Chondrocyte (in vitro differentiated cells): Measurements from ENCODE around the gene DLEC1. TPM values are rescaled to one million over a fixed set of nuclear protein-coding genes. Genes with fewer than 3 reads are reported as not detected.

Source experiments
- DNase-seq: peaks from one replicate; pipeline ENCODE4 v3.0.0; 2021; ENCODE audit warnings: mixed read lengths, low spot score
- H3K27ac Mint-ChIP-seq: one replicate; pipeline ENCODE4 v1.8.0; 2021; ENCODE audit warnings: mild to moderate bottlenecking, moderate library complexity, mixed read lengths; ENCODE audit not compliant: unreplicated experiment
- H3K27me3 Mint-ChIP-seq: 2 replicates; pipeline ENCODE4 v1.8.0; 2021; ENCODE audit warnings: low read depth, mixed read lengths
- H3K36me3 Mint-ChIP-seq: 2 replicates; pipeline ENCODE4 v1.8.0; 2021; ENCODE audit warnings: low read depth, mixed read lengths
- H3K4me1 Mint-ChIP-seq: 2 replicates; pipeline ENCODE4 v1.8.0; 2021; ENCODE audit warnings: low read depth, mild to moderate bottlenecking, mixed read lengths
- H3K4me3 Mint-ChIP-seq: one replicate; pipeline ENCODE4 v1.8.0; 2021; ENCODE audit warnings: mild to moderate bottlenecking, moderate library complexity, mixed read lengths; ENCODE audit not compliant: unreplicated experiment
- H3K9me3 Mint-ChIP-seq: 2 replicates; pipeline ENCODE4 v1.8.0; 2021; ENCODE audit warnings: low read depth, mixed read lengths
- CTCF ChIP-seq: fragments of 200-600 bp; sonication (generic); IDR thresholded peaks from 2 replicates; pipeline ENCODE4 v1.5.0; 2021; ENCODE audit warnings: antibody characterized with exemption, mild to moderate bottlenecking, moderate library complexity
- long read RNA-seq: library from polyadenylated mRNA; stranded (forward); transcript quantifications from one replicate; pipeline ENCODE4 v2.0.0, GENCODE V29; 2021
- total RNA-seq: library from RNA; stranded (reverse); gene quantifications from 3 replicates; pipeline ENCODE4 v1.2.1, GENCODE V29; 2021

Gene DLEC1, protein sequence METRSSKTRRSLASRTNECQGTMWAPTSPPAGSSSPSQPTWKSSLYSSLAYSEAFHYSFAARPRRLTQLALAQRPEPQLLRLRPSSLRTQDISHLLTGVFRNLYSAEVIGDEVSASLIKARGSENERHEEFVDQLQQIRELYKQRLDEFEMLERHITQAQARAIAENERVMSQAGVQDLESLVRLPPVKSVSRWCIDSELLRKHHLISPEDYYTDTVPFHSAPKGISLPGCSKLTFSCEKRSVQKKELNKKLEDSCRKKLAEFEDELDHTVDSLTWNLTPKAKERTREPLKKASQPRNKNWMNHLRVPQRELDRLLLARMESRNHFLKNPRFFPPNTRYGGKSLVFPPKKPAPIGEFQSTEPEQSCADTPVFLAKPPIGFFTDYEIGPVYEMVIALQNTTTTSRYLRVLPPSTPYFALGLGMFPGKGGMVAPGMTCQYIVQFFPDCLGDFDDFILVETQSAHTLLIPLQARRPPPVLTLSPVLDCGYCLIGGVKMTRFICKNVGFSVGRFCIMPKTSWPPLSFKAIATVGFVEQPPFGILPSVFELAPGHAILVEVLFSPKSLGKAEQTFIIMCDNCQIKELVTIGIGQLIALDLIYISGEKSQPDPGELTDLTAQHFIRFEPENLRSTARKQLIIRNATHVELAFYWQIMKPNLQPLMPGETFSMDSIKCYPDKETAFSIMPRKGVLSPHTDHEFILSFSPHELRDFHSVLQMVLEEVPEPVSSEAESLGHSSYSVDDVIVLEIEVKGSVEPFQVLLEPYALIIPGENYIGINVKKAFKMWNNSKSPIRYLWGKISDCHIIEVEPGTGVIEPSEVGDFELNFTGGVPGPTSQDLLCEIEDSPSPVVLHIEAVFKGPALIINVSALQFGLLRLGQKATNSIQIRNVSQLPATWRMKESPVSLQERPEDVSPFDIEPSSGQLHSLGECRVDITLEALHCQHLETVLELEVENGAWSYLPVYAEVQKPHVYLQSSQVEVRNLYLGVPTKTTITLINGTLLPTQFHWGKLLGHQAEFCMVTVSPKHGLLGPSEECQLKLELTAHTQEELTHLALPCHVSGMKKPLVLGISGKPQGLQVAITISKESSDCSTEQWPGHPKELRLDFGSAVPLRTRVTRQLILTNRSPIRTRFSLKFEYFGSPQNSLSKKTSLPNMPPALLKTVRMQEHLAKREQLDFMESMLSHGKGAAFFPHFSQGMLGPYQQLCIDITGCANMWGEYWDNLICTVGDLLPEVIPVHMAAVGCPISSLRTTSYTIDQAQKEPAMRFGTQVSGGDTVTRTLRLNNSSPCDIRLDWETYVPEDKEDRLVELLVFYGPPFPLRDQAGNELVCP (N-terminal part only)
- 0.17 to 0.29 TPM (median 0.18 TPM) in 3 replicates for total RNA-seq
- long read RNA-seq, partial matches to known transcripts: 0 of 1 reads
- long read RNA-seq, other reads (novel, unspliced or antisense): 1 of 1 reads

DNA sequence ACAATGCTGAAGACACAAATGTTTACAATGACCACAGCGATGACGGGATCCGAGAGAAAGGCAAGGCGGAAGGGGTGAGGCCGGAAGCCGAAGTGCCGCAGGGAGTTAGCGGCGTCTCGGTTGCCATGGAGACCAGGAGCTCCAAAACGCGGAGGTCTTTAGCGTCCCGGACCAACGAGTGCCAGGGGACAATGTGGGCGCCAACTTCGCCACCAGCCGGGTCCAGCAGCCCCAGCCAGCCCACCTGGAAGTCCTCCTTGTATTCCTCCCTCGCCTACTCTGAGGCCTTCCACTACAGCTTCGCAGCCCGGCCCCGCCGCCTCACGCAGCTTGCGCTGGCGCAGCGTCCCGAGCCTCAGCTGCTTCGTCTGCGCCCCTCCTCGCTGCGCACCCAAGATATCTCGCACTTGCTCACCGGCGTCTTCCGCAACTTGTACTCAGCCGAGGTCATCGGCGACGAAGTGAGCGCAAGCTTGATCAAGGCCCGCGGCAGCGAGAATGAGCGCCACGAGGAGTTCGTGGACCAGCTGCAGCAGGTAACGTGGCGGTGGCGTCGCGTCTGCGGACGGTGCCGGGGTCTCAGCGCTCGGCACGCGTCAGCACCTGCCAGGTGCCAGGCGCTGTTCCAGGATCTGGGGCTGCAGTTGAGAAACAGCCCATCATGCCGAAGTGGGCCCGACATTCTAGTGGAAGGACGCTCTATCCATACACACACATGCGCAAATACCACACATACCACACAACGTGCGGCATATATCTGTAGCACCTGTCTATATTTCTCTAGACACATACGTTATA is at the start of gene DLEC1:
TSS of gene DLEC1 (plus strand) at position 108 of the 798 bp plus-strand sequence. CDS start at position 126, 18 bp downstream.
- no peak for TF ChIP-seq CTCF
- peaks cover 18% of the 10 kb centered on the region for H3K4me1 Mint-ChIP-seq
- H3K4me3 Mint-ChIP-seq: peak within 1 kb of the TSS; percentile 70
- no peaks in the 10 kb centered on the region for H3K9me3 Mint-ChIP-seq
- DNase-seq: no peak
- H3K27ac Mint-ChIP-seq: no peak within 1 kb of the TSS
- peaks cover 3% of the 10 kb centered on the region for H3K27me3 Mint-ChIP-seq
- no peaks in the 10 kb centered on the region for H3K36me3 Mint-ChIP-seq

DNA sequence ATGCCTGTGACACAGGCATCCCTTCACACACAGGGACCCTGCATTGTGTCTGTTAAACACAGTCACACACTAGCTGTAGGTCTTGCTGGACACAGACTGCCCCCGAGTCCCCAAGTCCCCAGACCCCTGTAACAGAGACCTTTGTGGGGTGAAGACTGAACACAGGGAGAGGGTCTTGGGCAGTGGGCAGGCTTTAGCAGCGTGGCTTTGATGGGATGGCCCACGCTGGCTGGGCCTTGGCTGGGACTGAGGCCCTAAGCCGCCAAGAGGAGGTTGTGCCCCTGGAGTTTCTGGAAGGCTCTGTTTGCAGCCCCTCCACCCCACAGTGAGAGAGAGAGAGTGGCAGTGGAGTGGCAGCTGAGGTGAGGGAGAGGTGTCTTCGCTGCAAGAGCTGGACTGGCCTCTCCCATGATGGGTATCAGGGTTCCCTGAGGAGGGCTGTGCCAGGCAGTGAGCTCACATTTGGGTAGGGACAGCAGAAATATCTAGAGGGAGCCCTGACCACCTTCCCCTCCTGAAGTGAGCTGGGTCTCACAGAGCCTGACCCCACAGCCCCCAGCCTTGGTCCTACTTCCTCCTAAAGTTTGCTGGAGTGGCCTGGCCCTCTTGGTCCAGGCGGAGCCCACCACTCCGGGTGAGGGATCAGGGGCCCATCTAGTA is 49.1 kb upstream of the DLEC1 start:
- H3K27ac Mint-ChIP-seq: no peak overlapping the region
- no peak overlapping the region for H3K4me3 Mint-ChIP-seq
- no peaks in the 10 kb centered on the region for H3K27me3 Mint-ChIP-seq
- no peaks in the 10 kb centered on the region for H3K36me3 Mint-ChIP-seq
- H3K9me3 Mint-ChIP-seq: no peaks in the 10 kb centered on the region
- H3K4me1 Mint-ChIP-seq: peaks cover 11% of the 10 kb centered on the region
- no peak for TF ChIP-seq CTCF
- no peak for DNase-seq

DNA sequence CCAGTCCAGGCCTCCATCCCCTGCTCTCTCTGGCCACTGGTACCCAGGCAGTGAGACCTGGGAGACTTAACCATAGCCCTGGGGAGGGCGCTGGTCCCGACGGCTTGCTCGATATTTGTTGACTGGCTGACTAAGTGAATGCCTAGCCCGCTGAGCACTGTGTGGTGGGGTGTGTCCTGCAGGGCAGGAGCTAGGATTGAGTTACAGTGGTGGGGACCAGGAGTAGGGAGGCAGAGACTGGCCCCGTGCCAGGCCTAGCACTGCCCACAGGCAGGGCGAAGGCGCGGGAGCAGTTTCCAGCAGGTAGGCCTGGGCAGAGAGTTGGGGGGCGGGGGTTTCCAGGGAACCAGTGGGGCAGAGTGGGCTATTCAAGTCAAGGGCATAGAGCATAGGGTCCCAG is 48.5 kb upstream of the DLEC1 start, which contains the start of gene VILL:
TSS of gene VILL (plus strand) at position 260 of the 400 bp plus-strand sequence. CDS start 2,887 bp downstream, outside the sequence.
- Mint-ChIP-seq H3K36me3 (no peaks in the 10 kb centered on the region), H3K27ac (no peak within 1 kb of the TSS), H3K27me3 (no peaks in the 10 kb centered on the region), H3K4me1 (peaks cover 12% of the 10 kb centered on the region), H3K9me3 (no peaks in the 10 kb centered on the region), H3K4me3 (no peak within 1 kb of the TSS)
- DNase-seq: no peak
- TF ChIP-seq CTCF: no peak

- no peak overlapping the region for H3K27ac Mint-ChIP-seq
- no peak for DNase-seq
- H3K27me3 Mint-ChIP-seq: no peaks in the 10 kb centered on the region
- peaks cover 12% of the 10 kb centered on the region for H3K4me1 Mint-ChIP-seq
- no peaks in the 10 kb centered on the region for H3K9me3 Mint-ChIP-seq
- TF ChIP-seq CTCF: no peak
- no peak overlapping the region for H3K4me3 Mint-ChIP-seq
- H3K36me3 Mint-ChIP-seq: no peaks in the 10 kb centered on the region
Measured at GRCh38 chr3:37991109-37991508, 47.9 kb upstream of the DLEC1 start.
